ENCODE measurements around the gene ZXDA. TPM values are rescaled to one million over a fixed set of nuclear protein-coding genes. Genes with fewer than 3 reads are reported as not detected.
"Not testable (repeated sequence)": the region's sequence is repeated elsewhere in the genome, so short reads cannot be mapped to it uniquely, and the experiment has no call there.

ZXDA gene
- 12.8 and 17.3 TPM in 2 replicates for total RNA-seq

DNA sequence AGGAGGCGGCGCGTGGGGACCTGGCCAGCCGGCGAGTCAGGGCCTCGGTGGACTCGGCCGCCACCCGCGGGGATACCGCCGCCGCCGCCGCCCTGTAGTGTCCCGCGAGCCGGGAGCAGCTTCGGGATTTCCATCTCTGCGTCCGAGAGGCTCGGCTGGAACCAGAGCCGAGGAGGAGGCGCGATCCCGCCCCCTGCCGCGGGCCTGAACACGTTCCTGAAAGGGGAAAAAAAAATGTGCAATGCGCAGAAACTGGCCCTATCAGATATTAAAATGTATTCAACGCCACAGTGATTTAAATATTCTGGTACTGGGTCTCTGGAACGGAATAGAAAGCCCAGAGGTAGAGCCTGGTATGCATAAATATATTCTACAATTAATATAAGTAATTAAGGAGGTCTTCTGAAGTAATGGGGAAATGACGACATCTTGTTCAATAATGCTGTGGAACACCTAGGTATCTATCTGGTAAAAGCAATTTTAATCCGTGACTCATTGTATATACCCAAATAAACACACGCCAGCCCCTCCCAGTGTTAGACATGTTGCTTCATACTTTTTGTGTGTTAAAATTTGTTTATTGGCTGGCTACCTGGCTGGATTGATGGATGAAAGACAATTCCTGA, at the start of gene ZXDA:
Gene ZXDA (minus strand): TSS at position 172 of the 626 bp plus-strand sequence. CDS start 38 bp downstream, at position 134.
- DNase-seq (ENCODE audit: low read depth in 2 of 2): peak; percentile 10

GRCh38 chrX:57952320-57952678, 42.0 kb upstream of the ZXDA start:
- peak in 1 of 2 donors; percentile 54 for DNase-seq (ENCODE audit: low read depth in 2 of 2)

DNA sequence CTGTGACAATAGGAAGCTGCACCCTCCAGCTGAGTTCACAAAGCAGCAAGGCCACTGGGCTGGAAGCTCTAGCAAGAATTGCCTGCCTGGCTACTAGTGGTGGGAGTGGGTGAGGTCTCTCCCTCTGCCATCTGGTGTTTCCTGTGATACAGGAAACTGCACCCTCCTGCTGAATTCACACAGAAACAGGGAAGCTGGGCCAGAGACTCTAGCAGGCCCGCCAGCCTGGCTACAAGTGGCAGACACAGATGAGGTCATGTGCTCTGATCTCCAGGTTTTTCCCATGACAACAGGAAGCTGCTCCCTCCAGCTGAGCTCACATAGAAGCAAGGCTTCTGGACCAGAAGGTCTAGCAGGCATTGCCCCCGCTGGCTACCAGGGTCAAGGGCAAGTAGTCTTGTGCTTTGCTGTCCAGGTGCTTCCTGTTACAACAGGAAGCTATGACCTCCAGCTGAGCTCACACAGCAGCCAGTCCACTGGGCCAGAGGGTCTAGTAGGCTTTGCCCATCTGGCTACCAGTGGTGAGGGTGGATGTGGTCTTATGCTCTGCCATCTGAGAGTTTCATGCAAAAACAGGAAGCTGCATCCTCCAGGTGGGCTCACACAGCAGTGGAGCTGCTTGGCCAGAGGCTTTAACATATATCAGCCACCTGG, 41.5 kb upstream of the ZXDA start:
- peak; percentile 71 to 84 for DNase-seq (ENCODE audit: low read depth in 2 of 2)

DNA sequence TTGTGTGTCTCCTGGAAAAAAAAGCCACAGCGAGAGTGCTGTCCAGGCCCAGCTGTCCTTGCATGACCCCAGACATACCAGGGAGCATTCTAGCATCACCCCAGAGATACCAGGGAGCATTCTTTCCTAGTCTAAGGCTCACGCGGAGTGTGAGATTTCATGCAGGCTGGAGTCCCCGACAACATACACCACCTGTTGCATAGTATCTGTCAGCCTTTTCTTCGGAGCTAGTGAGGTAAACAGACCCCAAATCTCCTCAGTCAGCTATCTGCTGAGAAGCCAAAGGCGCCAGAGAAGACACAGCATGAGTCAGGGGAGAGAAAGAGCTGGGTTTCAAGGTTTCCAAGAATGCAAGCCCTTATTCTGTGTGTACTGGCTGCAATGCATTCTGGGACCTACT, 23.1 kb upstream of the ZXDA start:
- no peak for DNase-seq (ENCODE audit: low read depth in 2 of 2)

GRCh38 chrX:57932266-57932665, 22.0 kb upstream of the ZXDA start:
- no peak for DNase-seq (ENCODE audit: low read depth in 2 of 2)

GRCh38 chrX:57930051-57930450, 19.8 kb upstream of the ZXDA start:
- no peak for DNase-seq (ENCODE audit: low read depth in 2 of 2)

- DNase-seq (ENCODE audit: low read depth in 2 of 2): peak; percentile 32 to 45
Observed at GRCh38 chrX:57929373-57929772, 19.1 kb upstream of the ZXDA start.

GRCh38 chrX:57925806-57926205, 15.5 kb upstream of the ZXDA start:
- no peak for DNase-seq (ENCODE audit: low read depth in 2 of 2)

DNA sequence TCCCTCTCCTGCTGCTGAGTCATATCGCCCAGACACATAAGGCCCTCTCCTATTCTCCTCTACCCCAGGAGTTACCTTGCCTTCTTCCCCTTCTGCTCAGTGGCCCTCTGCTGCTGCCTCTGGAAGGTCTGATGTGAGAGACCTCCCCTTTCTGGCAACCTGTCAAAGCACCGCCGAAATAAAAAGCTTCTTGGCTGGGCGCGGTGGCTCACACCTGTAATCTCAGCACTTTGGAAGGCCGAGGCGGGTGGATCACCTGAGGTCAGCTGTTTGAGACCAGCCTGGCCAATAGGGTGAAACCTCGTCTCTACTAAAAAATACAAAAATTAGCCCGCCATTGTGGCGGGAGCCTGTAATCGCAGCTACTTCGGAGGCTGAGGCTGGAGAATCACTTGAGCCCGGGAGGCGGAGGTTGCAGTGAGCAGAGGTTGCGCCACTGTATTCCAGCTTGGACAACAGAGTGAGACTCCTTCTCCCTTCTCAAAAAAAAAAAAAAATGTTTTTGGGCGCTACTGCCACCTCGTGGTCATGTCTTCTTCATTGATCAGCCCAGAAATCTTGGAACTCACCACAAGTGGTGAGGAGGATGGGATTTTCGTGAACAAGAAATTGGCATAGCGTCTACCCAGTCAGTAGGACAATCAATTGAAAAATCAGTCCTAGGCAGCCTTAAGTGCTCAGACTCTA, 8.6 kb upstream of the ZXDA start:
- peak in 1 of 2 donors; percentile 33 for DNase-seq (ENCODE audit: low read depth in 2 of 2)

DNA sequence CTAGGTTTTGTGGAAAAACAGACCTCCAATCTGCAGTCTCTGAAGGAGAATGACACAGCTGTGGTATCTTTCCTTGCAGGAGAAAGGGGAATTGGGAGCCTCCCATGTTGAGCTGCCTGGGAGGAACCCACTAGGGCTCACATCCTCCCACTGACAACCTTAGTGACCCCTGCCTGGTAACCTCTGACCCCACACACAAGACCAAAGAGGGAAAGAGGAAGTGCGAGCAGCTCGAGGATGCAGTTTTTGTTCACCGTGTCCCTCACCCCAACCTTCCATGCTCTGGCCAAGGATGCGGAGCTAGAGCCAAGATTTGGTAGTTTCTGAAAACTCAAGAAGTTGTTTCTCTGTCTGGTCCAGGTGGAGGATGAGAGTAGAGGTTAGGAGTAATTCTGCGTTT, 5.4 kb upstream of the ZXDA start:
- no peak for DNase-seq (ENCODE audit: low read depth in 2 of 2)

GRCh38 chrX:57909595-57910286, 517 bp downstream of the ZXDA start:
- peak in 1 of 2 donors; percentile 33 for DNase-seq (ENCODE audit: low read depth in 2 of 2)

DNA sequence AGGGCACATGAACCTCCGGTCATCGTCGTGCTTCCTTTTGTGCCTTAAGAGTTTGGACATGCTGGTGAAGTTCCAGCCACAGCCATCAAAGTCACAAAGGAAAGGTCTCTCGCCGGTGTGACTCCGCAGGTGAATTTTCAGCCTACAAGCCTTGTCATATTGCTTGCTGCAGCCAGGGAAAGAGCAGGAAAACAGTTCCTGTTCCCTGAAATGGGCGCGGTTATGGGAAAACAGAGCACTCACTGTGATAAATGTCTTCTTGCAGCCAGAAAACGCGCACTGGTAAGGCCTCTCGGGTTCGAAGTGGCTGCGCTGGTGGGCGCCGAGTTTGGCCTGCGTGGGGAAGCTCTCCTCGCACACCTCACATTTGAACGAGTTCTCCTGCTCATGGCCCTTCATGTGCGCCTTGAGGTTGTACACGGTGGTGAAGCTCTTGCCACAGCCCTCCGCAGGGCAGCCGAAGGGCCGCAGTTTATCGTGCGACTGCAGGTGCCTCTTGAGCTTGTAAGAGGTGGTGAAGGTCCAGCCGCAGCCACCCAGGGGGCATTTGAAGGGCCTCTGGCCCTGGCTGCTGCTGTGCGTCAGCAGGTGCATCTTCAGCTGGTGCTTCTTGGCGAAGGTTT, 1.2 kb downstream of the ZXDA start:
- DNase-seq (ENCODE audit: low read depth in 2 of 2): not testable (repeated sequence)

DNA sequence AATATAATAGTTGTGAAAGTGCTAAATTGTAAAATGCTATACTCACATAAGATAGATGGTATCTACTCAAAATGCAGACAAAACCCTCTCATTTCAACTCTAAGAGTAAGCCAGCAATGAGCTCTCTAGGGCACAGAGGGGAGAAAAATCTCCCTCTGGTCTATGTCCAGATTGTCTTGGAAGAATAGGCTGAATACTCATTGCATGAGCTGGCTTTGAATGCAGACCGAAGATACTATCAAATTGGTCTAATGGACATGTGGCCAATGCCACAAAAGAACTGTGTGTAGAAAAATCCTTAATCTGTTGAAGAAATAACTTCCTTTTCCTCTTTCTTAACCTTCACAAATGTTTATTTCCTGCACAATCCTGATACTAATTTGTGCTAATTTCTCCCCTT, 3.5 kb downstream of the ZXDA start:
- peak in 1 of 2 donors; percentile 47 for DNase-seq (ENCODE audit: low read depth in 2 of 2)

DNA sequence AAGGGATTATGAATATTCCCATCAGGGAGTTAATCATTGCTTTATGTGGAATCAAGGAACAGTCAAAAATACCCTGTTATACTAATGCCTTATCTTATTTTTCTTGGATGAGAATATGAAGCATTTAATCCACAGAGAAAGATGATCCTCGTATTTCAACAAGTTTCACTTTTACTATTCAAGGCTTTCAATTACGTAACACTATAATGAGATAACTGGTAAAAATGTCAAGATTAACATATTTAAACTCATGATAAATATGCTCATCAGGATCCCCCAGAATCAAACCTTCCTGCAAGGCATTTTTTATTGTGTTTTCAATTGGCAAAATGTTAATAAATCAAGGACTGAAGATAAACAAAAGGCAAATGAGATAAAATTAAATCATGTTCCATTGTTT, 5.1 kb downstream of the ZXDA start:
- DNase-seq (ENCODE audit: low read depth in 2 of 2): peak in 1 of 2 donors; percentile 20

DNA sequence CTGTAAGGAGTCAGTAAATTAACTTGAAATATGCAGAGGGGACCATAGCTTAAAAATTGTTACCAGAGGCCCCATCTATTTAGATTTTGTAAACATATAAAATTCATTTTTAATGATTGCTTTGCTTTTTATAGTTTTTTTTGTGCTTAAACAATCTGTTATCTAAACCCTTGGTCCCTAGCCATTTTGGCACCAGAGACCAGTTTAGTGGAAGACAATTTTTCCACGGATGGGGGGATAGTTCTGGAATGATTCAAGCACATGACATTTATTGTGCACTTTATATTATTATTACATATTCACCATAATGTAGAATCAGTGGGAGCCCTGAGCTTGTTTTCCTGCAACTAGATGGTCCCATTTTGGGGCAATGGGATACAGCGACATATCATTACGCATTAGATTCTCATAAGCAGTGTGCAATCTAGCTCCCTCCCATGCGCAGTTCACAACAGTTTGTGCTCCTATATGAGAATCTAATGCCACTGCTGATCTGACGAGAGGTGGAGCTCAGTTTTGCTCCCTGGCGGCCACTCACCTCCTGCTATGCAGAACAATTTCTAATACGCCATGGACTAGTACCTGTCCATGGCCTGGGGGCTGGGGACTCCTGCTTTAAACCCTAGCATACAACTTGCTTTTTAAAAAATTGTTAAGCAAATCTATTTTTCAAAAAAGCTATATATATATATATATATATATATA, 5.9 kb downstream of the ZXDA start:
- DNase-seq (ENCODE audit: low read depth in 2 of 2): peak; percentile 26 to 32

- no peak for DNase-seq (ENCODE audit: low read depth in 2 of 2)
Observed at GRCh38 chrX:57902633-57903032, 7.6 kb downstream of the ZXDA start.

DNA sequence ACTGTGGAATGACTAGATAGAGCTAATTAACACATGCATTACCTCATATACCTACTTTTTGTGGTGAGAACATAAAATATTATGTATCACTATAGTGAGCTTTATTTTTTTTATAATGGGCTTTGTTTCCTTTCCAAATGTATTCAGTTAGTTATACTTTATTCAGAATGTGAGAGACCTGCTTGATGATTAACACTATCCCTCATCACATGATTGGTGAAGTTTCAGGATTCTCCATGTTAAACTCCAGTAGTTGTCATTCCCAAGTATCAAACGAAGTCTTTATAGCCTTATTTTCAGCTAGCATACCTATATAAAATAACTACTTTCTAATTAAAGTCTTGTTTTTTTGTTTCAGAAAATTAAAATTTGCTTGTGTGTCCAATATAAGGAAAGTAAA, 8.8 kb downstream of the ZXDA start:
- peak in 1 of 2 donors; percentile 26 for DNase-seq (ENCODE audit: low read depth in 2 of 2)

GRCh38 chrX:57900975-57901374, 9.3 kb downstream of the ZXDA start:
- peak; percentile 81 to 88 for DNase-seq (ENCODE audit: low read depth in 2 of 2)

DNA sequence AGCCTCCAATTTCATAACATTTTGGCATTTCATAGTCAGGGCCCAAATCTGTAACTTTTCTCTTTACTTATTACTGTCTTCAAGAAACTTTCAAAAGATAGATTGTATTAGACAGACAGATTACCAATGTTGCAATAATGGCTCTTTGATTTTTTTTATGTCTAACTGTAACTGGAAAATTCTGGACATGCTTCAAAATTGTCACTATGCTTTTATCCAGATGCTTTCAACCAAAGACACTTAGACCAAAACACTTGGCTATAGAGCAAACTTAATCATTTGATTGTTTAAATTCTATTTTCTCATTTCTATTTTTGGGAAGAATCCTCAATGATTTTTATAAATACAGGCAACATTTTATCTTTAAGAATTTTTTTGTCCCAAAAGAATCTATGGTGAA, 10.4 kb downstream of the ZXDA start:
- no peak for DNase-seq (ENCODE audit: low read depth in 2 of 2)

DNA sequence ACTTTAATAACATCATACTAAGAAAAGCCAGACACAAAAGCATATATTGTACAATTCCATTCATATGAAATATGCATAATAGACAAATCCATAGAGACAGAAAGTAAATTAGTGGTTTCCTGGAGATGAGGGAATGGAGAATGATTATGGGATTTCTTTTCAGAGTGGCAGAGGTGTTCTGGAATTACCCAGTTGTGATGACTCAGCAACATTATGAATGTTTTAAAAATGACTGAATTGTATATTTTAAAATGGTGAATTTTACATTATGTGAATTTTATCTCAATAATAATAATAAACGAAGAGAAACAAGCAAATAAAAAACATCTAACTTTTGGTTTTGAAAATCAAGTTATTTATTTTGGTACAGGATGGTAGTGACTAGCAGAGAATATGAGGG, 11.2 kb downstream of the ZXDA start:
- no peak for DNase-seq (ENCODE audit: low read depth in 2 of 2)

- DNase-seq (ENCODE audit: low read depth in 2 of 2): no peak
Observed at GRCh38 chrX:57871463-57871862, 38.8 kb downstream of the ZXDA start.
